Measurements from ENCODE around the gene PILRA. TPM values are rescaled to one million over a fixed set of nuclear protein-coding genes. Genes with fewer than 3 reads are reported as not detected.

PILRA gene
- total and polyA plus RNA-seq, 2 of the 13 experiments (the other 11 are each of a cell fraction or from before 2014, with no cell fraction given), result 0.13 to 1.3 TPM

DNA sequence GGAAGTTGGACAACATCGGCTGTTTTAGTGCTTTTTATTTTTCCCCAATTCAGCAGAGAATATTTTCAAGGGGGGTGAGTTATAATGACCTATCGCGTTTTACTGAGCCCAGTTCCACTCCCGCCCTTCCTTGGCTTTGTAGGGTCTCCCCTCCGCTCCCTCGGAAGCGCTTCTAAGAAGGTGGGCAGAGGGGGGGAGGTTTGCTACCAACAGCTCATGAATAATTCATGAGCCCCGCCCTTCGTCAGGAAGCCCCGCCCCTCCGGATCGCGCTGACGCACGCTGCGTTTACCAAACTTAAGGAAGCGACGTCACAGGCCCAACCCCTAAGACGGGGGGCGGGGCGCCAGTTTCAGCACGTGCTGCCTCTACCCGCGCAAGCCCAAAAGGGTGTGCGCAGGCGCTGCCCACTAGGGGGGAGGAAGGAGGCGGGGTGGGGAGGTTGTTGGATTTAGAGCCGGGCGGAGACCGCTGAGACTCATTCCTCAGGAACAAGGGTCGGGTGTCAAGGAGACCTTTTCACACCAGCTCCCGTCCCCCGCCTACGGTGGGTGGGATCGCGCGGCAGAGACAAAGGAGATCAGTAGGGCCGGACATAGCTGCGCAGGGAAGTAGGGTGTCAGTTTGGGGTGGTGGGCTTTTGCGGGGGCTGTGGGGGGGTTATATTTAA lies 55.8 kb downstream of the PILRA start (continued):
- TF ChIP-seq AHDC1 (CRISPR knock-in tag; IDR thresholded peaks at IDR 0.05; ENCODE audit: borderline replicate concordance) (no peak), ZUFSP (CRISPR knock-in tag; IDR thresholded peaks at IDR 0.05; ENCODE audit: borderline replicate concordance) (no peak), CEBPZ (IDR thresholded peaks at IDR 0.05; ENCODE audit: low read length) (no peak), ZNF790 (CRISPR knock-in tag; IDR thresholded peaks at IDR 0.05; ENCODE audit: borderline replicate concordance) (no peak), MLXIP (CRISPR knock-in tag; IDR thresholded peaks at IDR 0.05; ENCODE audit: borderline replicate concordance) (no peak), ZNF747 (CRISPR knock-in tag; IDR thresholded peaks at IDR 0.05; ENCODE audit: borderline replicate concordance) (no peak), TEAD2 (CRISPR knock-in tag; IDR thresholded peaks at IDR 0.05) (no peak), ZNF160 (CRISPR knock-in tag; IDR thresholded peaks at IDR 0.05) (peak; percentile 11; the same call in 1 of the 2 replicates), ZHX1 (CRISPR knock-in tag; IDR thresholded peaks at IDR 0.05; ENCODE audit: low read depth) (no peak; the same call in none of the 2 replicates), KDM2A (CRISPR knock-in tag; IDR thresholded peaks at IDR 0.05; ENCODE audit: borderline replicate concordance, low read depth) (peak; percentile 70; the same call in 1 of the 2 replicates), POLR2AphosphoS5 (IDR thresholded peaks at IDR 0.05; ENCODE audit: low read depth, low read length) (peak; percentile 96)

All from HepG2 (cell line).